Measurements from ENCODE around the gene DOK3.

DNA sequence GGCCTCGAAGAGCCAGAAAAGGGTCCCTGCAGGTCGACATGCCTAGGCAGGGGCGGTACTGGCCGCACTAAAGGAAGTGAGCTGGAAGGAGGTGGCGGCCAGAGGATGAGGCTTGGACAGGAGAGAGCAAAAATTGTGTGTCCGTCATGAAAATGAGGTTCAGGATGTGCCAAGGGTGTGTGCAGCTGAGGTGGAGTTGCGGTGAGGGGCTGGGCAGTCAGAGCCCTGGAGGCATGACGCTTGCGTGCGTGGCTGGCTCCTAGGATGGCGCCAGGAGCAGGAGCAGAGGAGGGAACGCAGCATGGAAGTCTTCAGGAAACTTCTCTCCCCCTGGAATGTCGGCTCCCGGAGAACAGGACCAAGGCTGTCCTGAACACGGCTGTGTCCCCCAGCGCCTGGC lies 6.7 kb downstream of the DOK3 start:
- TF ChIP-seq POLR2AphosphoS5 (IDR thresholded peaks at IDR 0.05; ENCODE audit: low read depth) (no peak), CREB1 (CRISPR knock-in tag; IDR thresholded peaks at IDR 0.05; ENCODE audit: low read depth) (no peak), EZH2 (IDR thresholded peaks at IDR 0.05; ENCODE audit: low read depth, unreplicated experiment) (no peak), EZH2phosphoT487 (IDR thresholded peaks at IDR 0.05; ENCODE audit: unreplicated experiment) (no peak), JUNB (IDR thresholded peaks at IDR 0.05; ENCODE audit: unreplicated experiment) (no peak)
- TF ChIP-seq, protein P1, sequence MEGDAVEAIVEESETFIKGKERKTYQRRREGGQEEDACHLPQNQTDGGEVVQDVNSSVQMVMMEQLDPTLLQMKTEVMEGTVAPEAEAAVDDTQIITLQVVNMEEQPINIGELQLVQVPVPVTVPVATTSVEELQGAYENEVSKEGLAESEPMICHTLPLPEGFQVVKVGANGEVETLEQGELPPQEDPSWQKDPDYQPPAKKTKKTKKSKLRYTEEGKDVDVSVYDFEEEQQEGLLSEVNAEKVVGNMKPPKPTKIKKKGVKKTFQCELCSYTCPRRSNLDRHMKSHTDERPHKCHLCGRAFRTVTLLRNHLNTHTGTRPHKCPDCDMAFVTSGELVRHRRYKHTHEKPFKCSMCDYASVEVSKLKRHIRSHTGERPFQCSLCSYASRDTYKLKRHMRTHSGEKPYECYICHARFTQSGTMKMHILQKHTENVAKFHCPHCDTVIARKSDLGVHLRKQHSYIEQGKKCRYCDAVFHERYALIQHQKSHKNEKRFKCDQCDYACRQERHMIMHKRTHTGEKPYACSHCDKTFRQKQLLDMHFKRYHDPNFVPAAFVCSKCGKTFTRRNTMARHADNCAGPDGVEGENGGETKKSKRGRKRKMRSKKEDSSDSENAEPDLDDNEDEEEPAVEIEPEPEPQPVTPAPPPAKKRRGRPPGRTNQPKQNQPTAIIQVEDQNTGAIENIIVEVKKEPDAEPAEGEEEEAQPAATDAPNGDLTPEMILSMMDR (conservative IDR thresholded peaks at IDR 0.05; ENCODE audit: low read depth in 2 of 2) = no peak
- TF ChIP-seq, protein P2, sequence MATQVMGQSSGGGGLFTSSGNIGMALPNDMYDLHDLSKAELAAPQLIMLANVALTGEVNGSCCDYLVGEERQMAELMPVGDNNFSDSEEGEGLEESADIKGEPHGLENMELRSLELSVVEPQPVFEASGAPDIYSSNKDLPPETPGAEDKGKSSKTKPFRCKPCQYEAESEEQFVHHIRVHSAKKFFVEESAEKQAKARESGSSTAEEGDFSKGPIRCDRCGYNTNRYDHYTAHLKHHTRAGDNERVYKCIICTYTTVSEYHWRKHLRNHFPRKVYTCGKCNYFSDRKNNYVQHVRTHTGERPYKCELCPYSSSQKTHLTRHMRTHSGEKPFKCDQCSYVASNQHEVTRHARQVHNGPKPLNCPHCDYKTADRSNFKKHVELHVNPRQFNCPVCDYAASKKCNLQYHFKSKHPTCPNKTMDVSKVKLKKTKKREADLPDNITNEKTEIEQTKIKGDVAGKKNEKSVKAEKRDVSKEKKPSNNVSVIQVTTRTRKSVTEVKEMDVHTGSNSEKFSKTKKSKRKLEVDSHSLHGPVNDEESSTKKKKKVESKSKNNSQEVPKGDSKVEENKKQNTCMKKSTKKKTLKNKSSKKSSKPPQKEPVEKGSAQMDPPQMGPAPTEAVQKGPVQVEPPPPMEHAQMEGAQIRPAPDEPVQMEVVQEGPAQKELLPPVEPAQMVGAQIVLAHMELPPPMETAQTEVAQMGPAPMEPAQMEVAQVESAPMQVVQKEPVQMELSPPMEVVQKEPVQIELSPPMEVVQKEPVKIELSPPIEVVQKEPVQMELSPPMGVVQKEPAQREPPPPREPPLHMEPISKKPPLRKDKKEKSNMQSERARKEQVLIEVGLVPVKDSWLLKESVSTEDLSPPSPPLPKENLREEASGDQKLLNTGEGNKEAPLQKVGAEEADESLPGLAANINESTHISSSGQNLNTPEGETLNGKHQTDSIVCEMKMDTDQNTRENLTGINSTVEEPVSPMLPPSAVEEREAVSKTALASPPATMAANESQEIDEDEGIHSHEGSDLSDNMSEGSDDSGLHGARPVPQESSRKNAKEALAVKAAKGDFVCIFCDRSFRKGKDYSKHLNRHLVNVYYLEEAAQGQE (IDR thresholded peaks at IDR 0.05; ENCODE audit: unreplicated experiment) = no peak
